K562 (cell line): ENCODE results near the gene CDRT4. TPM values are rescaled to one million over a fixed set of nuclear protein-coding genes. Genes with fewer than 3 reads are reported as not detected.

Experiments used
- ATAC-seq: fragments of 200-7000 bp; cut with Tn5 transposase; 3 replicates; pipeline ENCODE4 v1.9.1; 2020; ENCODE audit warnings: moderate library complexity
- BruUV-seq: library from RNA; stranded (reverse); fragments of 400-500 nt; replicated peaks from 2 replicates; lab custom pipeline; 2021; lab: Mats Ljungman, UMichigan
- CTCF ChIA-PET: fragments of 300-600 bp; formaldehyde crosslinking; extraction: SDS; loops from one replicate; lab custom pipeline; 2021; ENCODE audit warnings: low intra/inter-chr PET ratio; lab: Yijun Ruan, JAX
- POLR2A ChIA-PET: fragments of 300-600, 350-650 bp; sonication (Branson Sonifier 250); formaldehyde crosslinking; extraction: SDS; loops from one replicate; lab custom pipeline; 2021; ENCODE audit warnings: antibody characterized with exemption, inconsistent platforms; lab: Yijun Ruan, JAX
- DNase-seq, 4 experiments: peaks; one replicate each; pipeline versions ENCODE4 v3.0.0 to v3.0.0-alpha.2; 2011 to 2018; ENCODE audit warnings: low spot score in 3 of 4, mixed read lengths in 3 of 4; ENCODE audit errors: extremely low read depth in 1 of 4
- FAIRE-seq: peaks from 2 replicates; lab custom pipeline; 2011; peaks lifted over from hg19 to GRCh38; lab: Jason Lieb, UNC
- H2AFZ ChIP-seq: 2 replicates; pipeline ENCODE4 v1.6.0; 2011; ENCODE audit warnings: low read depth, low read length, control low read depth, inconsistent platforms
- H3K27ac ChIP-seq: fragments of 200-600 bp; 3 replicates; pipeline ENCODE4 v1.8.0; 2011; ENCODE audit warnings: low read depth, mild to moderate bottlenecking, control low read depth, inconsistent platforms, low read length, moderate library complexity, mixed read lengths; ENCODE audit errors: extremely low read depth
- H3K27me3 ChIP-seq, 2 experiments: fragments of 300-600 bp in 1 of 2; 2 replicates in 1 of 2; 3 replicates in 1 of 2; pipeline versions ENCODE4 v1.6.0 to v1.8.0; 2011; ENCODE audit warnings: inconsistent platforms in 2 of 2, low read length in 2 of 2, mild to moderate bottlenecking in 1 of 2, mixed read lengths in 1 of 2, moderate library complexity in 1 of 2; ENCODE audit not compliant: control insufficient read depth in 2 of 2, insufficient read depth in 2 of 2
- H3K36me3 ChIP-seq: fragments of 300-600 bp; 3 replicates; pipeline ENCODE4 v1.8.0; 2011; ENCODE audit warnings: mild to moderate bottlenecking, low read length, inconsistent platforms; ENCODE audit not compliant: control insufficient read depth, insufficient read depth
- H3K4me1 ChIP-seq, 2 experiments: fragments of 200-600 bp in 1 of 2; replicated peaks in 1 of 2; 2 replicates in 1 of 2; 3 replicates in 1 of 2; pipeline versions ENCODE4 v1.5.1 to v1.8.0; 2011; ENCODE audit warnings: inconsistent platforms in 2 of 2, low read length in 2 of 2, mild to moderate bottlenecking in 1 of 2, mixed read lengths in 1 of 2, moderate library complexity in 1 of 2; ENCODE audit not compliant: control insufficient read depth in 2 of 2, insufficient read depth in 2 of 2
- H3K4me2 ChIP-seq: 2 replicates; pipeline ENCODE4 v1.6.1; 2011; ENCODE audit warnings: low read length, control low read depth, inconsistent platforms, mixed read lengths; ENCODE audit not compliant: insufficient read depth
- H3K4me3 ChIP-seq: fragments of 200-600 bp; sonication (generic), shearing (Covaris generic); 2 replicates; pipeline ENCODE4 v1.5.1; 2016; ENCODE audit warnings: control low read depth, inconsistent platforms
- H3K79me2 ChIP-seq: fragments of 200-600 bp; 3 replicates; pipeline ENCODE4 v1.8.0; 2011; ENCODE audit warnings: low read length, inconsistent platforms; ENCODE audit not compliant: control insufficient read depth, insufficient read depth
- H3K9ac ChIP-seq, 2 experiments: 2 replicates each; pipeline versions ENCODE4 v1.6.0 to v1.6.1; 2011; ENCODE audit warnings: low read depth in 2 of 2, low read length in 2 of 2, control low read depth in 1 of 2, inconsistent platforms in 1 of 2, mild to moderate bottlenecking in 1 of 2, mixed read lengths in 1 of 2; ENCODE audit not compliant: insufficient read depth in 1 of 2
- H3K9me1 ChIP-seq: one replicate; pipeline ENCODE4 v1.6.0; 2011; ENCODE audit warnings: inconsistent platforms, mild to moderate bottlenecking, low read length, moderate library complexity; ENCODE audit not compliant: control insufficient read depth, insufficient read depth
- H3K9me3 ChIP-seq: replicated peaks from 2 replicates; pipeline ENCODE4 v1.5.1; 2011; ENCODE audit warnings: low read depth, low read length, inconsistent platforms; ENCODE audit not compliant: control insufficient read depth, insufficient read depth
- H4K20me1 ChIP-seq: replicated peaks from 2 replicates; pipeline ENCODE4 v1.6.1; 2011; ENCODE audit warnings: low read length, inconsistent platforms, mixed read lengths; ENCODE audit not compliant: control insufficient read depth, insufficient read depth
- CHD1 ChIP-seq: fragments of 200-600 bp; sonication (generic); IDR thresholded peaks from one replicate; pipeline ENCODE4 v1.6.1; 2012; ENCODE audit warnings: mild to moderate bottlenecking, moderate library complexity, low read length, inconsistent platforms
- IRF2 ChIP-seq: sonication (generic); formaldehyde crosslinking; IDR thresholded peaks from 2 replicates; pipeline ENCODE4 v1.8.1; 2022; ENCODE audit warnings: mild to moderate bottlenecking, missing genetic modification reagents
- MYNN ChIP-seq, 2 experiments: sonication (generic); formaldehyde crosslinking in 1 of 2; IDR thresholded peaks; 2 replicates each; pipeline versions ENCODE4 v1.5.0 to v1.6.1; 2016 to 2020; ENCODE audit warnings: antibody characterized with exemption in 1 of 2, missing genetic modification reagents in 1 of 2
- NR2C2 ChIP-seq, 2 experiments: fragments of 200-800 bp in 1 of 2; sonication (Bioruptor generic) in 1 of 2; sonication (generic) in 1 of 2; formaldehyde crosslinking in 1 of 2; IDR thresholded peaks; 2 replicates each; pipeline versions ENCODE4 v1.6.1 to v1.8.0; 2016 to 2022; ENCODE audit warnings: mild to moderate bottlenecking in 1 of 2, missing compliant biosample characterization in 1 of 2, missing genetic modification characterization in 1 of 2, missing genetic modification reagents in 1 of 2
- PHTF2 ChIP-seq: fragments of 250-450 bp; sonication (Bioruptor Pico); IDR thresholded peaks from 2 replicates; pipeline ENCODE4 v1.5.0; 2021; ENCODE audit warnings: mild to moderate bottlenecking
- POLR2B ChIP-seq: fragments of 450-650 bp; IDR thresholded peaks from 2 replicates; pipeline ENCODE4 v1.6.1; 2018; ENCODE audit warnings: low read depth; ENCODE audit not compliant: partially characterized antibody
- U2AF1 ChIP-seq: fragments of 200-400 bp; formaldehyde crosslinking; optimal IDR thresholded peaks from 2 replicates; pipeline ENCODE3; 2017; ENCODE audit warnings: mild to moderate bottlenecking, low read depth, low read length, moderate library complexity
- WGBS: fragments of 100-300 bp; shearing (Covaris generic); methylation state at CpG from one replicate; pipeline ENCODE4 v1.1.6; 2016; ENCODE audit warnings: low coverage, mixed read lengths; ENCODE audit not compliant: insufficient coverage; ENCODE audit errors: missing lambda C conversion rate; 5-methylcytosine and 5-hydroxymethylcytosine counted together
- in situ Hi-C: fragments of 300-500 bp; cut with MboI; formaldehyde crosslinking; loops from 4 replicates; pipeline ENCODE4 v1.15.0; 2018; ENCODE audit warnings: inconsistent platforms, mixed read lengths
- intact Hi-C: fragments of 100-400 bp; cut with micrococcal nuclease; formaldehyde crosslinking; loops from 2 replicates; pipeline ENCODE4 v1.14.2; 2022
- polyA plus RNA-seq, 8 experiments: library from polyadenylated mRNA; depleted of rRNA in 4 of 8; stranded (reverse) in 5 of 8; unstranded in 3 of 8; fragments of >200 nt; fragmentation: Nextera tagmentation in 2 of 8; fragmentation: Illumina TruSeq in 1 of 8; extraction: Ambion mirVana in 2 of 8; extraction: Trizol in 1 of 8; gene quantifications; 2 replicates each; pipeline versions ENCODE4 v1.2.1 to v1.2.3, GENCODE V29; 2011 to 2014; ENCODE audit warnings: inconsistent platforms in 1 of 8, missing spikeins in 1 of 8
- total RNA-seq, 7 experiments: library from RNA; depleted of rRNA in 6 of 7; stranded (reverse); fragments of >200 nt in 6 of 7; fragmentation: Illumina TruSeq in 2 of 7; extraction: Trizol in 2 of 7; gene quantifications; 2 replicates each; pipeline versions ENCODE4 v1.2.1 to v1.2.3, GENCODE V29; 2011 to 2021; ENCODE audit warnings: low replicate concordance in 1 of 7
- TF ChIP-seq, protein P1 (sequence below), 2 experiments: fragments of 200-800 bp in 1 of 2; sonication (Bioruptor generic) in 1 of 2; sonication (generic) in 1 of 2; formaldehyde crosslinking in 1 of 2; IDR thresholded peaks in 1 of 2; conservative IDR thresholded peaks in 1 of 2; 2 replicates each; pipeline versions ENCODE4 v1.5.0 to v1.6.1; 2016 to 2020; ENCODE audit warnings: missing compliant biosample characterization in 1 of 2, missing genetic modification characterization in 1 of 2, missing genetic modification reagents in 1 of 2
- TF ChIP-seq, protein P2 (sequence below): fragments of 450-650 bp; formaldehyde crosslinking; IDR thresholded peaks from 2 replicates; pipeline ENCODE4 v1.4.0; 2020; ENCODE audit warnings: mild to moderate bottlenecking, moderate library complexity
- TF ChIP-seq, protein P3 (sequence below), 2 experiments: fragments of 450-650 bp; IDR thresholded peaks; 2 replicates each; pipeline ENCODE4 v1.6.1; 2018; ENCODE audit warnings: mild to moderate bottlenecking in 2 of 2, low read depth in 1 of 2; ENCODE audit not compliant: partially characterized antibody in 2 of 2

Gene CDRT4
- total and polyA plus RNA-seq, 9 of the 15 experiments (the other 6 are each of a cell fraction or from before 2014, with no cell fraction given) = 1.7 to 6.4 (median 3.5) TPM

GRCh38 chr17:15492791-15493692 lies 25.6 kb upstream of the CDRT4 start:
- H3K9me1 ChIP-seq = no peaks in the 10 kb centered on the region
- no peaks in the 10 kb centered on the region for H3K9me3 ChIP-seq
- in situ Hi-C loops = no loop called here
- no peak overlapping the region for H2AFZ ChIP-seq
- 93% methylated on average over 8 of the region's 8 CpGs for WGBS
- DNase-seq (peak in 1 of 4 experiments; percentile 23), ATAC-seq (no peak), FAIRE-seq (no peak)
- H3K9ac ChIP-seq = peak overlapping the region in 1 of 2 experiments; percentile 58; a peak in 1 of 4 replicates
- ChIA-PET CTCF (no interaction called here), POLR2A (no interaction called here)
- H3K4me1 ChIP-seq = peaks cover 17 to 38% of the 10 kb centered on the region in 2 experiments
- H4K20me1 ChIP-seq = no peaks in the 10 kb centered on the region
- intact Hi-C loops = loop anchor here (10.0 kb wide), 2 partner anchors 48 to 258 kb away; no protein-coding TSS in a partner anchor
- no peaks in the 10 kb centered on the region for H3K27me3 ChIP-seq
- H3K27ac ChIP-seq = no peak overlapping the region; the same call in 2 of the 3 replicates
- H3K4me2 ChIP-seq = no peak overlapping the region
- BruUV-seq = no TSS peak
- no peaks in the 10 kb centered on the region for H3K36me3 ChIP-seq
- no peaks in the 10 kb centered on the region for H3K79me2 ChIP-seq
- H3K4me3 ChIP-seq = no peak overlapping the region
- TF ChIP-seq, protein P1, sequence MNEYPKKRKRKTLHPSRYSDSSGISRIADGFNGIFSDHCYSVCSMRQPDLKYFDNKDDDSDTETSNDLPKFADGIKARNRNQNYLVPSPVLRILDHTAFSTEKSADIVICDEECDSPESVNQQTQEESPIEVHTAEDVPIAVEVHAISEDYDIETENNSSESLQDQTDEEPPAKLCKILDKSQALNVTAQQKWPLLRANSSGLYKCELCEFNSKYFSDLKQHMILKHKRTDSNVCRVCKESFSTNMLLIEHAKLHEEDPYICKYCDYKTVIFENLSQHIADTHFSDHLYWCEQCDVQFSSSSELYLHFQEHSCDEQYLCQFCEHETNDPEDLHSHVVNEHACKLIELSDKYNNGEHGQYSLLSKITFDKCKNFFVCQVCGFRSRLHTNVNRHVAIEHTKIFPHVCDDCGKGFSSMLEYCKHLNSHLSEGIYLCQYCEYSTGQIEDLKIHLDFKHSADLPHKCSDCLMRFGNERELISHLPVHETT (CRISPR knock-in tag; conservative IDR thresholded peaks at IDR 0.05 in 1 of 2, IDR thresholded peaks at IDR 0.05 in 1 of 2) = peak in 1 of 2 experiments; percentile 38; a peak in 1 of 4 replicates
- TF ChIP-seq U2AF1 = no peak
- TF ChIP-seq, protein P2, sequence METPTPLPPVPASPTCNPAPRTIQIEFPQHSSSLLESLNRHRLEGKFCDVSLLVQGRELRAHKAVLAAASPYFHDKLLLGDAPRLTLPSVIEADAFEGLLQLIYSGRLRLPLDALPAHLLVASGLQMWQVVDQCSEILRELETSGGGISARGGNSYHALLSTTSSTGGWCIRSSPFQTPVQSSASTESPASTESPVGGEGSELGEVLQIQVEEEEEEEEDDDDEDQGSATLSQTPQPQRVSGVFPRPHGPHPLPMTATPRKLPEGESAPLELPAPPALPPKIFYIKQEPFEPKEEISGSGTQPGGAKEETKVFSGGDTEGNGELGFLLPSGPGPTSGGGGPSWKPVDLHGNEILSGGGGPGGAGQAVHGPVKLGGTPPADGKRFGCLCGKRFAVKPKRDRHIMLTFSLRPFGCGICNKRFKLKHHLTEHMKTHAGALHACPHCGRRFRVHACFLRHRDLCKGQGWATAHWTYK (CRISPR knock-in tag) = no peak
- no peak for TF ChIP-seq IRF2
- no peak for TF ChIP-seq CHD1
- TF ChIP-seq, protein P3, sequence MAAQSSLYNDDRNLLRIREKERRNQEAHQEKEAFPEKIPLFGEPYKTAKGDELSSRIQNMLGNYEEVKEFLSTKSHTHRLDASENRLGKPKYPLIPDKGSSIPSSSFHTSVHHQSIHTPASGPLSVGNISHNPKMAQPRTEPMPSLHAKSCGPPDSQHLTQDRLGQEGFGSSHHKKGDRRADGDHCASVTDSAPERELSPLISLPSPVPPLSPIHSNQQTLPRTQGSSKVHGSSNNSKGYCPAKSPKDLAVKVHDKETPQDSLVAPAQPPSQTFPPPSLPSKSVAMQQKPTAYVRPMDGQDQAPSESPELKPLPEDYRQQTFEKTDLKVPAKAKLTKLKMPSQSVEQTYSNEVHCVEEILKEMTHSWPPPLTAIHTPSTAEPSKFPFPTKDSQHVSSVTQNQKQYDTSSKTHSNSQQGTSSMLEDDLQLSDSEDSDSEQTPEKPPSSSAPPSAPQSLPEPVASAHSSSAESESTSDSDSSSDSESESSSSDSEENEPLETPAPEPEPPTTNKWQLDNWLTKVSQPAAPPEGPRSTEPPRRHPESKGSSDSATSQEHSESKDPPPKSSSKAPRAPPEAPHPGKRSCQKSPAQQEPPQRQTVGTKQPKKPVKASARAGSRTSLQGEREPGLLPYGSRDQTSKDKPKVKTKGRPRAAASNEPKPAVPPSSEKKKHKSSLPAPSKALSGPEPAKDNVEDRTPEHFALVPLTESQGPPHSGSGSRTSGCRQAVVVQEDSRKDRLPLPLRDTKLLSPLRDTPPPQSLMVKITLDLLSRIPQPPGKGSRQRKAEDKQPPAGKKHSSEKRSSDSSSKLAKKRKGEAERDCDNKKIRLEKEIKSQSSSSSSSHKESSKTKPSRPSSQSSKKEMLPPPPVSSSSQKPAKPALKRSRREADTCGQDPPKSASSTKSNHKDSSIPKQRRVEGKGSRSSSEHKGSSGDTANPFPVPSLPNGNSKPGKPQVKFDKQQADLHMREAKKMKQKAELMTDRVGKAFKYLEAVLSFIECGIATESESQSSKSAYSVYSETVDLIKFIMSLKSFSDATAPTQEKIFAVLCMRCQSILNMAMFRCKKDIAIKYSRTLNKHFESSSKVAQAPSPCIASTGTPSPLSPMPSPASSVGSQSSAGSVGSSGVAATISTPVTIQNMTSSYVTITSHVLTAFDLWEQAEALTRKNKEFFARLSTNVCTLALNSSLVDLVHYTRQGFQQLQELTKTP (IDR thresholded peaks at IDR 0.05; ENCODE audit: low read depth in 1 of 2, partially characterized antibody in 2 of 2) = no peak
- no peak for TF ChIP-seq PHTF2 (CRISPR knock-in tag)
- no peak for TF ChIP-seq MYNN (IDR thresholded peaks at IDR 0.05)
- TF ChIP-seq MYNN (CRISPR knock-in tag; IDR thresholded peaks at IDR 0.05) = no peak
- no peak for TF ChIP-seq NR2C2 (CRISPR knock-in tag; IDR thresholded peaks at IDR 0.05)
- peak; percentile 40; the same call in 1 of the 2 replicates for TF ChIP-seq NR2C2 (tag; IDR thresholded peaks at IDR 0.05)
- TF ChIP-seq POLR2B = no peak
